Stimulated activated CD4-positive, alpha-beta T cell treated with anti-CD3 and anti-CD28 coated beads, Interleukin-4, amount 100 ng/mL, for 4 hours (primary cell): ENCODE measurements around the gene HSPA12B.

ENCODE experiments used
- DNase-seq, 2 experiments: peaks; one replicate each; pipeline ENCODE4 v3.0.0-alpha.2; 2020

HSPA12B gene

DNA sequence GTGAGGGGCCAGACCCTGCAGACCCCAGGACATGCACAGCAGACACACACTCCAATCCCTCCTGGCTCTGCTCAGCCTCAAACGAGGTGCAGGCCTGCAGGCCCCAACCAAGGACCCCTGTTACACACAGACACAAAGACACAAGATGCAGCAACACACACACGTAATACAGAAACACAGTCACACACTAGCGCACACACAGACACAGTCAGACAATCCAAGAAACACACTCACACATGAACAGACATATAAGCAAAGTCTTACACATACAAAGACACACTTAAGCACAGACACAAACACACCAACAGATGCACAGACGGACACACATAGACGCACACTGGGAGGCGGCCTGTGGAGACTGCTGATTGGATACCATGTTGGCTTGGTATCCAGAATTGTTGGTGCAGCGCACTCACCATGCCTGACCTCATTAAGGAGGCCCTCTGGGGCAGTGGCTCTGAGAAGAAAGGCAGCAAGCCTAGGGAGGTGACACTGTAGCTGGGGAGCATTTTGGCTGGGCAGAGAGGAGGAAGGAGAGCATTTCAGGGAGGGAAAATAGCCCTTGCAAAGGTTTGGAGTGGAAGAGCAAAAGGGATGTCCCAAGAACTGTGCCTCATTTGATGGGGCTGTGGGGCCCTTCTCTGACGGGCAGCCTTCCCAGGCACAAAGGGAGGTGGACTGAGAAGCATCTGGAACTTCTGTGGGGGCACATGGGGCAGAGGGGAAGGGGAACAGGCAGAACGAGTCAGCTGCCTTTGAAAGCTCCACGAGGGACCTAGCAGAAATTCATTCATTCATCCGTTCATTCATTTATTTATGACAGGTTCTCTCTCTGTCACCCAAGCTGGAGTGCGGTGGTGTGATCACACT lies 1.4 kb upstream of the HSPA12B start:
- DNase-seq, result no peak

DNA sequence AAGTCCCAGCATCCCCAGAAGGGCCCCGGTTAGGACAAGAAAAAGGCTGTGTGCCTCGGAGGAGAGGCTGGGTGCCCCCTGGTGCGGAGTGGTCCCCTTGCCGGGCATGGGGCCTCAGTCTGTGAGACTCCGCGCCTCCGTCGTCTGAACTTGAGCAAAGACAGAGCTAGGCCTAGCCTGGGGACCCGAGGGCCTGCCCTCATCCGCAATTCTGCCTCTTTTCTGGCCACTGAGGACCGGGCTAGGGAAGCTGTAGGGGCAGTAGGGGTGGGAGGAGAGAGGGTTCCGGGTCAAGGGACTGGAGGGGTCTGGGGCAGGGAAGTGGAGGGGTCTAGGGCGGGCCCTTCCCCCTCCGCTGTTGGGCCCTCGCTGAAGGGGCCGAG lies 550 bp upstream of the HSPA12B start:
- no peak for DNase-seq

DNA sequence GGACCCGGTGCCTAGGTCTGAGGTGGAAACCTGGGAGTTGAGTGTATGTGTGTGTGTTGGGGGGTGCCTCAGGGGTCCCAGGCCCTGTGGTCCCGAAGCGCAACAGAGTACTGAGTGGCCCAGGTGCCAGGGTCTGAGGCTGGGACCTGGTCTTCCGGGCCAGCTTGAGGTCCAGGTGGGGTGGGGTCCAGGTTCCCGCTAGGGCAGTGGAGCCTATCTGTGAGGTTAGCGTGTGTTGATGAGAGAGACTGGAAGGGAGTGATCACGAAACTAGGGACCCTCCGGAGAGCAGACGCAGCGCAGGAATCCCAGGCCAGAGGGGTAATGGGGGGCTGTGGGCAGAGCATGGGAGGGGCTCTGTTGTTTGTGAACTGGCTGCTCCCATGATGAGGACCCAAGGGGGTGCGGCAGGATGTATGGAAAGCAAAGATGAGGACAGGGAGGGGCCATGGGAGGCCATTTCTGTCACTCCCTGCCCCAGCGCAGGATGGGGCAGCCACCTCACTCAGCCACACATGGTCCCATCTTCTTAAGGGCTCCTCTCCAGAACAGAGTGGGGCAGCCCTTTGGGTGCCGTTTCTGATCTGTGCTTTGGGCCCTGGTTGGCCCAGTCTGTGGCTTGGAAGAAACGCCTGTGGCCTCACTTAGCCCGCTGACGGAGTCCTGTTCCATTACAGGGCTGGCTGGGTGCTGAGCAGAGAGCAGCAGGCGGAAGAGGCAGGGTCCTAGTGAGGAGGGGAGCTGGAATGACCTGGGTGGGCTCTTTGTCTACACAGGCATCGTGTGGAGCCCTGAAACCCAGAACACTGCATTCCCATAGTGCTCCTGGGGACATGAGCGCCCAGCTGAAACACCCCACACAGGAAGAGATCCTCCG lies 872 bp downstream of the HSPA12B start:
- DNase-seq, result no peak

DNA sequence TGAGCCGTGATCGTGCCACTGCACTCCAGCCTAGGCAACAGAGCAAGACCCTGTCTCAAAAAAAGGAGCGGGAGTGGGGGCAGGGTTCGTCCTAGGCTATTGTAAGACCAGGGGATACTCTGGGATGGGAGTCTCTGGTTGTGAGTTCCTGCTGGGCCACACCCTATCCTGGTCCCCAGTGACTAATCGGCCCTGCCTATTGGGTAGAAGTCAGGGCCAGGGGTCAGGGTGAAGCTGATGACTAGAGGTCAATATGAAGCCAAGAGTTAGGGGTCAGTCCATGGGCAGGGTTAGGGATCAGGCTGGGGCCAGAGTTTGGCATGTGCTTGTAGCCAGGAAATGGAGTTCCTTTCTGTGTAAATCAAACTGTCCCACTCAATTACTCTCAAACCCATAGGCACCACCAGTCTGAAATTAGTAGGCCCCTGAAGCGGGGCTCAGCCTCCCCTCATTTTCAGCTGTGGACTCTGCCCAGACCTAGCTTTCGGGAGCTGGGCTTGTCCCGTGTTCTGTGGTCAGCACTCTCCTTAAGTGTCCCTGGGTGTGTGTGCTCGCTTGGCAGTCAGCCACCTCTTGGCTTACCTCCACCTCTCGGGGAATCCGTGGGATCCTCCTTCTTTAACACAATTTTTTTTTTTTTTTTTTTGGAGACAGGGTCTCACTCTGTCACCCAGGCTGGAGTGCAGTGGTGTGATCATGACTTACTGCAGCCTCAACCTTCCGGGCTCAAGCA lies 1.8 kb downstream of the HSPA12B start:
- DNase-seq, result no peak

DNA sequence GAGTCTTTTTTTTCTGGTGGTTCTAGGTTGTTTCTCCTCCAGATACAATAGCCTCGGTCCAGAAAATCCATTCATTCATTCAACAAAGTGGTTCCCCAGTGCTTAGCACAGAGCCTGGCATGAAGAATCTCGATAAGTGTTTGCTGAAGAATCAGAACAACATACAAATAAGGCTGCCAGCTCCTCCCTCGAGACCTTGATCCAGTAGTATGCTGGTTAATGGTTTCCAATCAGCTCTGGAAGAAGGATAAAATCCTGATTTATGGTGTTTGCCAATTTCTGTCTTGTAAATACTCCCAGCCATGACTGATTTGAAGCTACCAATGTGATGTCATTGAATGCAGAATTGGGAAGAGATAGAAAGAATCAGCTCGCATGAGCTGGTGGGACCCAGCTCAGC lies 3.3 kb downstream of the HSPA12B start:
- DNase-seq, result no peak

DNA sequence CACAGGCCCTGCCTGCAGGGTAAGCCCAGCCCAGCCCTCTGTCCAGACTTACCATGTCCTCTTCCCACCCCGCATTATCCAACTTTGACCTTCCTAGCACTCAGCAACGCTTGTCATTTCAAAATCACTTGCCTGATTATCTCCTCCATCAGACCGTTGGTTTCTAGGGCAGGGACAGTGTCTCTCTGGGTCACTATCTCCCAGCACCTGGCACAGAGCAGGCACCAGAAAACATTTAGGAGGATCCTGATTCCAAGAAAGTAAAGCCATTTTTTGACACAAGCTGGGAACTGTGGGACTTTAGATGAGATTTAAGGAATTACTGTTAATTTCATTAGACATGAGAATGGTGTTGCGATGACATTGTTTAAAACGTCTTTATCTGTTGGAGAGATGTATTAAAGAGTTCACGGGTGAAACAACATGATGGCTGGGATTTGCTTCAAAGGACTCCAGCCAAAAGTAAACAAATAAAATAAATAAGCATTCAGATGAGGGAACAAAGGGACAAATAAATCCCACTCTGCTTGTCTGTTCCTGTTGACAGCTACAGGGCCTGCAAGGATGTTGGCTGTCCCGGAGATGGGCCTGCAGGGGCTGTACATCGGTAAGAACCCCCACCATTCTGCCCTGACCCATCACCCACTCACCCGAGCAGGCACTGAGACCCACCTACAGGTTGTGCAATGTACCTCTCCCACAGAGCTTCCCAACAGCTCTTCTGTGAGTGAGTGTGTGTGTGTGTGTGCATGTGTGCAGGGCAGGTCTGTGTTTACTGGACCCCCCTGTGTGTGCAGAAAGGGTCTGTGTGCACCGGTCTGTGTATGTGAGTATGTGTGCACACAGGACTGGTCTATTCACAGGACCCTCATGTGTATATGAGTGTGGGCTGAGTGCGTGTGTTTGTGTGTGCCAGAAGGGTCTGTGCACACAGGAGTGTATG lies 5.9 kb downstream of the HSPA12B start:
- no peak for DNase-seq

DNA sequence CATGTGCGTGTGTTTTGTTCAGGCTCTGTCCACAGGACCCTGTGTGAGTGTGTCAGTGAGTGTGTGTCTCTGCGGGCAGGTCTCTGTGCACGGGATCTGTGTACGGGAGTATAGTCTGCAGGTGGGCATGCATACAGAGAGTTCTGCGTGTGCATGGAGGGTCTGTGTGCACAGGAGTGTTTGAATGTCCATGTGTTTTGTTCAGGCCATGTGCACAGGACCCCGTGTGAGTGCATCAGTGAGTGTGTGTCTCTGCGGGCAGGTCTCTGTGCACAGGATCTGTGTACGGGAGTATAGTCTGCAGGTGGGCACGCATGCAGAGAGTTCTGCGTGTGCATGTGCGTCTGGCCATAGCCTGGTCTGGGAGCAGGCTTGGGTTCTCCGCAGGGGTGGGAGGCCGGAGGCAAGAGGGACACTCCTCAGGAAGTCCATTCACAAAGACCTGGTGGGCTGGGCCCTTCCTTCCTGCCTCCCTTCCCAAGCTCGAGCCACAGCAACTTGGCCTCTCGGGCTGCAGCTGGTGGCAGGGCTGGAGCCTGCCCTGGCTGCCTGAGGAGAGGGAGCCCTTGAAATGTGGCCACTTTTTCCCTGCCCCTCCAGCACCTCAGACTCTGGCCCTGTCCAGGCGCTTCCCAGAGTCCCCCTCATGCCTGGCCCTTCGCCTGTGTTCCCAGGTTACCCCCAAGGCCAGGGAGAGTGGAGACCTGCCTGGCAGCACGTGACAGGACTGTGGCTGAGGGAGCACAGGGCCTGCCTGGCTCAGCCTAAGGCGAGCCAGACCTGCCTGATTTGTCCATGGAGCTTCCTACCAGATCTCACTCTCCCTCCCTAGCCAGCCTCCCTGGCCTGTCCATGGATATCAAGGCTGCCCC lies 6.8 kb downstream of the HSPA12B start:
- DNase-seq, result no peak

DNA sequence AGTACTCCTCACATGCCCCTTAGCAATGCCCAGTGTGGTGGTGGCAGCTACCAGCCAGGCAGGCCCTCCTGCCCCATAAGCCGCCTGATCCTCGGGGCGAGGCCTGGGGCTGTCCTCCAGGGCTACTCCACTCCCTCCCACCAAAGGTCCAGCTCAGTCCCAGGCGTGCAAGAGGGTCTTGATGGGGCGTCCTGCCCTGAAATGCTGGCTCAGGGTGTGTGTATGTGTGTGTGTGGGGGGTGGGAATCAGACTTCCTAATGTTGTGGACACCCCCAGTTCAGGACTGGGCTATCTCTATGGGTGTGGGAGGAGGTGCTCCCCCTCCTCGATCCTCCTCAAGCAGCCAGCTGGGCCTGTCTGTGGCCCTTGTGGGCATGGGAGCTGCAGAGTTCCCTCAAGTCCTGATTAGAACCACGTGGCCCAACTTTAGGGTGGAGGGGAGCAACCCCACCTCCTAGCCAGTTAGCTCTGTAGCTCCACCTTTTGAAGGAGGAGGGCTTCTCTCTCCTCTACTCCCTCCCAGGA lies 7.5 kb downstream of the HSPA12B start:
- DNase-seq, result no peak

DNA sequence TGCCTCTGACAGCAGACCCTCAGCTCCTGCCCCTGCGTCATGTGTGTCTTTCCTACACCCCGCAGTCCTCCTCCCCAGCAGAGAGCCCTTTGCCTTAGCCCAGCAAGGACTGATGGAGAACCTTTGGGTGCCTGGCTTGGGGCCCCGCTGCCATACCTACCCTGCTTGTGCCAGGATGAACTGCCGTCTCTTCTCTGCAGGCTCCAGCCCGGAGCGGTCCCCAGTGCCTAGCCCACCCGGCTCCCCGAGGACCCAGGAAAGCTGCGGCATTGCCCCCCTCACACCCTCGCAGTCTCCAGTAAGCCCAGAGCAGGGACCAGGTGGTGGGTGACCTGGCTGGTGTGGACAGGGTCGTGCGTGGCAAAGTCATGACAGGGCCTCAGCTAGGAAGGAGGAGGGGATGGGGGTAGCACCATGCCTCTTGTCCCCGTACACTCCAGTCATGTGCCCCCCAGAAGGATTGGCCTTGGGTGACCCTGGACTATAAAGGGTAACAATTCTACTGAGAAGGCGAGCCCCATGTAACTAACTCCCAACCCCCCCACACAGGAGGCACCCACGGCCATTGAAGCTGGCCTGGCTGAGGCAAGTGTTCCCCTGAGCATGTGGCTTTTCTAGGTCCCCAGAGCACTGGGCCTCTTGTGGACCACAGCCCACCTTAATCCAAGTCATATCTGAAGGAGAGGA lies 8.3 kb downstream of the HSPA12B start:
- no peak for DNase-seq

DNA sequence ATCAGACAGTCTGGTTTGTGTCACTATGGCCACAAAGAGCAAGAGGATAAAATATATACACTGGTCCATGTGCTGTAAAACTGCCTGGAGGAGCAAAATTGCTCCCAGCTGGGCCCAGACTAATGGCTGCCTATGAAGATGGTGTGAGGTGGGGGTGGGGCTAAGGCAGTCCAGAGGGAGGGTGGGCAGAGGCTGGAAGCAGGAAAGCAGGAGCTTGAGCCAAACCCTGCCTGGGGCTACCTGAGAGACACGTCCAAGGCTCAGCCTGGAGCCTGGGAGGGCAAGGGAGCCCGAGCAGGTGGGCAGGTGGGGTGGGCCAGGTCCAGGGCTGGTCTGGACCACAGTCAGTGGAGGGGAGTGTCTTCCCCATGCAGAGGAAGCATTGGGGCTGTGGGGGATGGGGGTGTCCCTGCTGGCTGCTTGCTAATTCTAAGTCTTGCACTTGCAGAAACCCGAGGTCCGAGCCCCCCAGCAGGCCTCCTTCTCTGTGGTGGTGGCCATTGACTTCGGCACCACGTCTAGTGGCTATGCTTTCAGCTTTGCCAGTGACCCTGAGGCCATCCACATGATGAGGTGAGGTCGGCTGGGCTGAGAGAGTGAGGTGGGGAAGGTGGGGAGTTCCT lies 9.5 kb downstream of the HSPA12B start:
- DNase-seq, result no peak

DNA sequence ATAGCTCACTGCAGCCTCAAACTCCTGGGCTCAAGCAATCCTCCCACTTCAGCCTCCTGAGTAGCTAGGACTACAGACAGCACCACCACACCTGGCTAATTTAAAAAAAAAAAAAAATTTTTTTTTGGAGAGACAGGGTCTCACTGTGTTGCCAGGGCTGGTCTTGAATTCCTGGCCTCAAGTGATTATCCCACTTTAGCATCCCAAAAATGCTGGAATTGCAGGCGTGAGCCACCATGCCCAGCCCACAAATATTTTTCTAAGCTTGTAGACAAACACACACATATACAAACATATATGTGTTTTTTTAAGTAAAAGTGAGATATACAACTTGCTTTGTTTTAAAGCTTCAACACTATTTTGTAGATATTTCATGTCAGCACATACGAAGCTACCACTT lies 10.8 kb downstream of the HSPA12B start:
- DNase-seq, result no peak

DNA sequence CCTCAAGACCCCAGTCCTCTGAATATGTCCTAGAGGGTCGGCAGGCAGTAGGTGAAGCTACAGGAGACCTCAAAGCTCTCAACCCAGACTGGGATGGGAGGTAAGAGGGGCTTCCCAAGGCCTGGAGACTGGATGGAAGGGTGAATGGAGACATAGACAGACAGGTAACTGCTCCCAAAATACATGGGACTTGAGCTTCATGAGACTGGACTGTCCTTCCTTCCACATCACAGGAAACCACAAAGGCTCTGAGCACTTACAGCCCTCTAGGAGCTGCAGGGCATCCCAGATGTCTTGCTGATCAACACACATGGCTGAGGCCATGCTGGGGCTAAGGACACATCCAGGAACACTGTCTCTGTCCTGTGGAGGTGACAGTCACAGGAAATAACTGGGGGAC lies 11.6 kb downstream of the HSPA12B start:
- no peak for DNase-seq

DNA sequence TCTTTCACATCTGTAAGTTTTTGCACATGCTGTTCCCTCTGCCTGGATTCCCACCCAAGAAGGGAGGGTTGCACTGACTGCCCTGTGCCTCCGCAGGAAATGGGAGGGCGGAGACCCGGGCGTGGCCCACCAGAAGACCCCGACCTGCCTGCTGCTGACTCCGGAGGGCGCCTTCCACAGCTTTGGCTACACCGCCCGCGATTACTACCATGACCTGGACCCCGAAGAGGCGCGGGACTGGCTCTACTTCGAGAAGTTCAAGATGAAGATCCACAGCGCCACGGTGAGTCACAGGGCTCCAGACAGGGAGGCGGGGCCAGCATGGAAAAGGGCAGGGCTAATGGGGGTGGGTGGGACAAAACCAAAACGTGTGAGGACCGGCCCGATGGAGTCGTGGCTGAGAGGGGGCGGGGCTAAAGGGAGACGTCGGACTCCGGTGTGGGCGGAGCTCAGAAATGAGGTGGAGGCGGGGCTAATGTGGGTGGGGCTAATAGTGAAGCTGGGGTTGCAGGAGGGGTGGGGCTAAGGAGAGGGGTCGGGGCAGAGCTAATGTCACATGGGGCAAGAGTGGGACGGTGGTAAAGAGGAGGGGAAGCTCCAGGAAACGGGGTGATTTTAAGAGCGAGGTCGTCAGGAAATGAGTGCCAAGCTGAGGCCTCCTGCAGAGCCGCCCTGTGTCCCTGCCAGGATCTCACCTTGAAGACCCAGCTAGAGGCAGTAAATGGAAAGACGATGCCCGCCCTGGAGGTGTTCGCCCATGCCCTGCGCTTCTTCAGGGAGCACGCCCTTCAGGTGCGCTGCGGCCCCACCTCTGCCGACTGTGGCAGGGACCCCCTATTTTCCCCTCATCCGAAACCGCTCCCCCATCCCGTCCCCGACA lies 12.6 kb downstream of the HSPA12B start:
- DNase-seq, result peak; percentile 68 to 79

DNA sequence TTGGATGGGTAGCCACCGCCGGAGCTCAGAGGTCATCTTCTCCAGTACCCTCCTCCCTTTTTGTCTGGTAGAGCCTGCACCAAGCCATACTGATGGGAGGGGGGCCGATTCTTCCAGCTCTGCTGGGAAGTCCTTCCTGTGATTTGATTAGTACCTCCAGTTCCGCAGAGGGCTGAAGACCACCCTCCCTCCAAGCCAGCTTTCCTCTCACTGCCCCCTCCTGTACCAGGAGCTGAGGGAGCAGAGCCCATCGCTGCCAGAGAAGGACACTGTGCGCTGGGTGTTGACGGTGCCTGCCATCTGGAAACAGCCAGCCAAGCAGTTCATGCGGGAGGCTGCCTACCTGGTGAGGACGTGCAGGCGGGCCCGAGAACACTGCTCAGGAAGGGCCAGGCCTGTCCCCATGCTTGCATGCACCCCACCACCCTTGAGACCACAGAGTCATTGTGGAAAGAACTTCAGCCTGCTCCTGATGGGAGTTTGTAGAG lies 13.2 kb downstream of the HSPA12B start:
- no peak for DNase-seq

DNA sequence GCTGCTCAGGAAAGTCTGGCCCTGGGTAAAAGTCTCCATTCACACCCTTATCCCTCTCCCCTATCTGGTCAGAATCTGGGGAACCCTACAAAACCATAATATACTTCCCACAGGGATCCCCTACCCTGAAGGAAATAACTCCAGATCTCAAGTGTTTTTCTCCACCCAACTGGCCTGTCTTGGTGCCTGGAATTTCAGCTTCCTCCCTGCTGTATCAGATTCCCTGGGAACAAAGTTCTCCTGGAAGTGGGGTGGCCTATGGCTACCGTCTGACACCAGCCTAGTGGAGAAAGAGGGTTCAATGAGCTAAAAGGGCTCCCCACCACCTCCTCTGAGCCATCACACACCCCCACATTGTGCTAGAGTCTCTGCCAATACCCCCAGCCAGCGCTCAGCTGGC lies 15.0 kb downstream of the HSPA12B start:
- DNase-seq, result no peak

DNA sequence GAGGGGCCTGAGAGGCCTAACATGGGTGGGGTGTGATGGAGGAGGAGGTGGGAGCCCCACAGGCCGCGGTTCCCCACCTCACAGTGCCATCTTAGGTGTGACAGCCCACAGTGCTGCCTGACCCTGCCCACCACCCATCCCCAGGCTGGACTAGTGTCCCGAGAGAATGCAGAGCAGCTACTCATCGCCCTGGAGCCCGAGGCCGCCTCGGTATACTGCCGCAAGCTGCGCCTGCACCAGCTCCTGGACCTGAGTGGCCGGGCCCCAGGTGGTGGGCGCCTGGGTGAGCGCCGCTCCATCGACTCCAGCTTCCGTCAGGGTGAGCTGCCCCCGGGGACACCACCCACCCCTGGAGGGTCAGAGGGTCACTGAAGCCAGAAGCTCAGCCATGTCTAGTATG lies 15.6 kb downstream of the HSPA12B start:
- no peak for DNase-seq

DNA sequence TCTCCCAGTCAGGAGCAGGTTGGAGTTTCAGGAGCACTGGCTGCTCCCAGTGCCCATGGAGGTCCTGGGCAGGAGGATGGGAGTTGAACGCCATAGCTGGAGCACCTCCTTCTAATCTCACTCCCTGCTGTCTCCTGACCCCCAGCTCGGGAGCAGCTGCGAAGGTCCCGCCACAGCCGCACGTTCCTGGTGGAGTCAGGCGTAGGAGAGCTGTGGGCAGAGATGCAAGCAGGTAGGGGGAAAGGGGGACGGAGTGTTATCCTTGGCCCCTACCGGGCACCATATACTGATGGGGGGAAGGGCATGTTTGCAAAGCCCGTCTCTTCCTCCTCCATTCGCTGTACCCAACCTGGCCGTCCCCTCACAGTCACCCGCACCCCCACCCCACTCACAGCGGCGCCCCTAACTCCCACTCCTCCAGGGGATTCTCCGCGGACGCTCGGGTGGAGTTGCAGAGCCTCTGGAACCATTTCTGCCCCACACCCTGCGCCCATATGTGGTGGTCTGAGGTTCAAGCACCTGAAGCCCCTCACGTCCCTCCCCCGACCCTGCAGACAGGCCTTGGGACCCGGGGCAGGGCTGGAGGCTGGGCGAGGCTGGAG lies 16.7 kb downstream of the HSPA12B start:
- no peak for DNase-seq
